A673 (cell line): ENCODE results near the gene GSG1L.

ENCODE experiments used
- EZH2 ChIP-seq: fragments of 200-600 bp; sonication (generic); IDR thresholded peaks from 2 replicates; pipeline ENCODE4 v1.6.1; 2017; ENCODE audit warnings: borderline replicate concordance, low read depth, mild to moderate bottlenecking, mixed read lengths, antibody characterized with exemption, low read length; ENCODE audit not compliant: poor library complexity, severe bottlenecking
- TF ChIP-seq, protein P1 (sequence below): fragments of 300-800, 200-600 bp; sonication (generic); conservative IDR thresholded peaks from 2 replicates; pipeline ENCODE4 v1.5.1; 2017; ENCODE audit warnings: low read depth, mild to moderate bottlenecking, antibody characterized with exemption, low read length, moderate library complexity, mixed read lengths

- TF ChIP-seq EZH2 = no peak
- TF ChIP-seq, protein P1, sequence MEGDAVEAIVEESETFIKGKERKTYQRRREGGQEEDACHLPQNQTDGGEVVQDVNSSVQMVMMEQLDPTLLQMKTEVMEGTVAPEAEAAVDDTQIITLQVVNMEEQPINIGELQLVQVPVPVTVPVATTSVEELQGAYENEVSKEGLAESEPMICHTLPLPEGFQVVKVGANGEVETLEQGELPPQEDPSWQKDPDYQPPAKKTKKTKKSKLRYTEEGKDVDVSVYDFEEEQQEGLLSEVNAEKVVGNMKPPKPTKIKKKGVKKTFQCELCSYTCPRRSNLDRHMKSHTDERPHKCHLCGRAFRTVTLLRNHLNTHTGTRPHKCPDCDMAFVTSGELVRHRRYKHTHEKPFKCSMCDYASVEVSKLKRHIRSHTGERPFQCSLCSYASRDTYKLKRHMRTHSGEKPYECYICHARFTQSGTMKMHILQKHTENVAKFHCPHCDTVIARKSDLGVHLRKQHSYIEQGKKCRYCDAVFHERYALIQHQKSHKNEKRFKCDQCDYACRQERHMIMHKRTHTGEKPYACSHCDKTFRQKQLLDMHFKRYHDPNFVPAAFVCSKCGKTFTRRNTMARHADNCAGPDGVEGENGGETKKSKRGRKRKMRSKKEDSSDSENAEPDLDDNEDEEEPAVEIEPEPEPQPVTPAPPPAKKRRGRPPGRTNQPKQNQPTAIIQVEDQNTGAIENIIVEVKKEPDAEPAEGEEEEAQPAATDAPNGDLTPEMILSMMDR = no peak
Measured at GRCh38 chr16:27924411-27925118, 138.9 kb downstream of the GSG1L start.
